D721Med (cell line): Measurements from ENCODE around the gene TRMT61A.
"Not testable (repeated sequence)": the region's sequence is repeated elsewhere in the genome, so short reads cannot be mapped to it uniquely, and the experiment has no call there.

Experiments used
- DNase-seq: peaks from one replicate; pipeline ENCODE4 v3.0.0; 2011; ENCODE audit warnings: low spot score; ENCODE audit not compliant: insufficient read length
- FAIRE-seq: peaks from 2 replicates; lab custom pipeline; 2011; peaks lifted over from hg19 to GRCh38; lab: Jason Lieb, UNC
- CTCF ChIP-seq: IDR thresholded peaks from 2 replicates; pipeline ENCODE4 v1.5.1; 2012; ENCODE audit warnings: mild to moderate bottlenecking, control low read depth; ENCODE audit not compliant: insufficient read depth; ENCODE audit errors: missing control alignments

Gene TRMT61A

GRCh38 chr14:103523575-103523954 is 5.4 kb upstream of the TRMT61A start:
- FAIRE-seq, result no peak

GRCh38 chr14:103524002-103524935 is 4.7 kb upstream of the TRMT61A start:
- DNase-seq (no peak), FAIRE-seq (no peak)
- no peak for TF ChIP-seq CTCF

More at GRCh38 chr14:103523575-103523954, 5.4 kb upstream of the TRMT61A start:
- TF ChIP-seq CTCF, result no peak
- no peak for DNase-seq

- not testable (repeated sequence) for FAIRE-seq, DNase-seq
Measured at GRCh38 chr14:103525430-103526246, 3.4 kb upstream of the TRMT61A start.

GRCh38 chr14:103526247-103526913 is 2.6 kb upstream of the TRMT61A start:
- FAIRE-seq (no peak), DNase-seq (no peak)
- TF ChIP-seq CTCF, result no peak

GRCh38 chr14:103526914-103527248 is 2.1 kb upstream of the TRMT61A start:
- TF ChIP-seq CTCF, result no peak
- DNase-seq (no peak), FAIRE-seq (no peak)

GRCh38 chr14:103527408-103528145 is 1.4 kb upstream of the TRMT61A start:
- no peak for FAIRE-seq
- no peak for TF ChIP-seq CTCF
- DNase-seq, result no peak
